SK-N-MC (cell line): ENCODE results near the gene AK2.

Experiments used
- EZH2 ChIP-seq: fragments of 200-600 bp; sonication (generic); IDR thresholded peaks from one replicate; pipeline ENCODE4 v1.6.1; 2017; ENCODE audit warnings: antibody characterized with exemption
- POLR2AphosphoS5 ChIP-seq: IDR thresholded peaks from 2 replicates; pipeline ENCODE4 v1.6.1; 2012; ENCODE audit warnings: mild to moderate bottlenecking, low read depth, low read length, borderline replicate concordance

- TF ChIP-seq EZH2 = no peak
- no peak for TF ChIP-seq POLR2AphosphoS5
Observed at GRCh38 chr1:33057095-33057494, 20.4 kb upstream of the AK2 start.
